ENCODE data around the gene TMEM121B.

The TMEM121B gene

GRCh38 chr22:17098379-17098819, 22.8 kb downstream of the TMEM121B start:
- Mint-ChIP-seq H3K9me3 (no peaks in the 10 kb centered on the region), H3K27me3 (ENCODE audit: low read depth) (peaks cover 4% of the 10 kb centered on the region), H3K4me3 (no peak overlapping the region), H3K27ac (no peak overlapping the region), H3K36me3 (ENCODE audit: low read depth) (peaks cover 14% of the 10 kb centered on the region), H3K4me1 (no peaks in the 10 kb centered on the region)
- no peak for TF ChIP-seq CTCF (IDR thresholded peaks at IDR 0.05; ENCODE audit: unreplicated experiment in 3 of 3)

- Mint-ChIP-seq H3K9me3 (no peaks in the 10 kb centered on the region), H3K36me3 (ENCODE audit: low read depth) (peaks cover 14% of the 10 kb centered on the region), H3K4me1 (no peaks in the 10 kb centered on the region), H3K27me3 (ENCODE audit: low read depth) (peaks cover 4% of the 10 kb centered on the region), H3K4me3 (no peak overlapping the region), H3K27ac (no peak overlapping the region)
- no peak for TF ChIP-seq CTCF (IDR thresholded peaks at IDR 0.05; ENCODE audit: unreplicated experiment in 3 of 3)
Observed at GRCh38 chr22:17097701-17098100, 23.5 kb downstream of the TMEM121B start.

DNA sequence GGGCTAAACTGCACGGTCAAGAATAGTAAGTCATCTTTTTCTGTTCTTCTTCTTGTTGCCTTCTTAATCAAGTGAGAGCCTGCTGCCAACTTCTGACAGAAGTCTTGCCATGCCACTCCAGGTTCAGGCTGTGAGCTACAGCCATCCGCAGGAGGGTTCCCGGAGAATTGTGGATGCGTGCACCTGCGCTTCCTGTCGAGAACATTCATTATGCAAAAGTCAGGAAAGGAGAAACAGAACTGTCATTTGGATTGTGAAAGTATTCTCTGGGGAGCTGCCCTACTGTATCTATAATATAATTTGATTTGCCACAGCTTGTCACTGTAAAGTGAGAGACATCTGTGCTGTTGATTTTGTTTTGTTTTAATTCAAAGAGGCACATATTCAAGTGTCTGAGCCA, 24.1 kb downstream of the TMEM121B start:
- Mint-ChIP-seq H3K4me1 (no peaks in the 10 kb centered on the region), H3K36me3 (ENCODE audit: low read depth) (peaks cover 9% of the 10 kb centered on the region), H3K4me3 (no peak overlapping the region), H3K27me3 (ENCODE audit: low read depth) (peaks cover 4% of the 10 kb centered on the region), H3K9me3 (no peaks in the 10 kb centered on the region), H3K27ac (no peak overlapping the region)
- TF ChIP-seq CTCF (IDR thresholded peaks at IDR 0.05; ENCODE audit: unreplicated experiment in 3 of 3), result no peak

DNA sequence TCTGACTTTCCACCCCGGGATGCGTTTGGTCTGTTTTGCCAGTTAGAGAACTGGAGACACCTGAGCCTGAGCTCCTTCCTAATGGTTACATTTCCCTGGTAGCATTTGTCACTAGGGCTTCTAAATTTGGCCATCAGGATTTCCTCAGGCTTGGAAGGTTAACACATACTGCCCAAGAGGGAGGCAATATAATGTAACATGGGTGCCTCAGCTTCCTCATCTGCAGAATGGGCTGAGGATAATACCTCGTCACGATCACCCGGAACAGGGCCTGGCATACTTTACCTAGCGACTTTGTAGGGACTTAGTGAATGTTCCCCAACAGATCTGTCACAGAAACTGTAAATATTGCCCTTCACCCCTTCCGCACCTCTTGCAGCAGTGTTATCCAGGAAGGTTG, 25.1 kb downstream of the TMEM121B start:
- Mint-ChIP-seq H3K27me3 (ENCODE audit: low read depth) (peaks cover 4% of the 10 kb centered on the region), H3K27ac (no peak overlapping the region), H3K4me3 (no peak overlapping the region), H3K4me1 (no peaks in the 10 kb centered on the region), H3K9me3 (no peaks in the 10 kb centered on the region), H3K36me3 (ENCODE audit: low read depth) (peaks cover 5% of the 10 kb centered on the region)
- no peak for TF ChIP-seq CTCF (IDR thresholded peaks at IDR 0.05; ENCODE audit: unreplicated experiment in 3 of 3)

DNA sequence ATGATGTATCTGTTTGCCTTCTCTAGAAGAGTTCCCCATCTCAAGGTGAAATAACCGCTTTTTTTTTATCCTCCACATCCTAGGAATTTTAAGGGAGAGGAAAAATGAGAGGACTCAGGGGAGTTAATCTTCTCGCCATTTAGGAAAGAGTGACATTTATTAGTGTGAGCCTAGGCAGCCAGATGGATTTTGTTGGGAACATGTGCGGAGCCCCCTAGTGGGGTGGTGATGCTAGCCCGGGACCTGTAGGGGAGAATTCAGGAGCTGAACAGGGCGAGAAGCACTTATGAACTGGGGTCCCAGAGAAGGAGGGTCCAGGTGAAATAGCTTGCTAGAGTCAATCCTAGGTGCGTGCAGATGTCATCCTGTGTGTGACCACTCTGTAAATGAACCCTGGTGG, 25.6 kb downstream of the TMEM121B start:
- H3K9me3 Mint-ChIP-seq, result no peaks in the 10 kb centered on the region
- H3K27me3 Mint-ChIP-seq (ENCODE audit: low read depth), result peaks cover 4% of the 10 kb centered on the region
- H3K4me1 Mint-ChIP-seq, result no peaks in the 10 kb centered on the region
- TF ChIP-seq CTCF (IDR thresholded peaks at IDR 0.05; ENCODE audit: unreplicated experiment in 3 of 3), result peak in 1 of 3 experiments; percentile 12
- no peak overlapping the region for H3K27ac Mint-ChIP-seq
- H3K4me3 Mint-ChIP-seq, result no peak overlapping the region
- H3K36me3 Mint-ChIP-seq (ENCODE audit: low read depth), result no peaks in the 10 kb centered on the region

GRCh38 chr22:17093081-17093480, 28.1 kb downstream of the TMEM121B start:
- no peaks in the 10 kb centered on the region for H3K27me3 Mint-ChIP-seq (ENCODE audit: low read depth)
- TF ChIP-seq CTCF (IDR thresholded peaks at IDR 0.05; ENCODE audit: unreplicated experiment in 3 of 3), result no peak

More at GRCh38 chr22:17093081-17093480, 28.1 kb downstream of the TMEM121B start:
- Mint-ChIP-seq H3K4me3 (no peak overlapping the region), H3K4me1 (no peaks in the 10 kb centered on the region), H3K27ac (no peak overlapping the region), H3K36me3 (ENCODE audit: low read depth) (no peaks in the 10 kb centered on the region), H3K9me3 (no peaks in the 10 kb centered on the region)
